22Rv1 (cell line): Measurements from ENCODE around the gene HSPB3.

ENCODE experiments used
- ZFX ChIP-seq: fragments of 450-650 bp; IDR thresholded peaks from 2 replicates; pipeline ENCODE4 v1.6.1; 2017; ENCODE audit warnings: antibody characterized with exemption, borderline replicate concordance
- TF ChIP-seq, protein P1 (sequence below): fragments of 450-650 bp; IDR thresholded peaks from 2 replicates; pipeline ENCODE4 v1.5.1; 2017; ENCODE audit warnings: mild to moderate bottlenecking

DNA sequence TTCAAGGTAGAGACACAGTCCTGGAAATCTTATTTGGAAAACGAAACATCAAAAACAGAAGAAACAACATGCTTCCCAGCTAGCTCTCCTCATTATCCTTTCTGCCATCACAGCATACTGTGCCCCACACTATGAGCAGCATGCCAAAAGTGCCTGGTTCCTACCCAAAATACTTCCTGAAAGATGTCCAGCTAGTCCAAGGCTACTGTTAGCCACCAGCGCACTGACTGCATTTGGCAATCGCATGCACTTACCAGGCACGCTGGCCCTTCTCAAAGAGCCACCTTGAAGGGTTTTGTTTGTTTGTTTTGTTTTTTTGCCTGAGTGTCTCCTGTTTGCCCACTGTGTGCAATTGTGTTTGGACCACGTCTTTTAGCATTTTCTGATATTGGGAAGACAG, 6.8 kb downstream of the HSPB3 start:
- TF ChIP-seq, protein P1, sequence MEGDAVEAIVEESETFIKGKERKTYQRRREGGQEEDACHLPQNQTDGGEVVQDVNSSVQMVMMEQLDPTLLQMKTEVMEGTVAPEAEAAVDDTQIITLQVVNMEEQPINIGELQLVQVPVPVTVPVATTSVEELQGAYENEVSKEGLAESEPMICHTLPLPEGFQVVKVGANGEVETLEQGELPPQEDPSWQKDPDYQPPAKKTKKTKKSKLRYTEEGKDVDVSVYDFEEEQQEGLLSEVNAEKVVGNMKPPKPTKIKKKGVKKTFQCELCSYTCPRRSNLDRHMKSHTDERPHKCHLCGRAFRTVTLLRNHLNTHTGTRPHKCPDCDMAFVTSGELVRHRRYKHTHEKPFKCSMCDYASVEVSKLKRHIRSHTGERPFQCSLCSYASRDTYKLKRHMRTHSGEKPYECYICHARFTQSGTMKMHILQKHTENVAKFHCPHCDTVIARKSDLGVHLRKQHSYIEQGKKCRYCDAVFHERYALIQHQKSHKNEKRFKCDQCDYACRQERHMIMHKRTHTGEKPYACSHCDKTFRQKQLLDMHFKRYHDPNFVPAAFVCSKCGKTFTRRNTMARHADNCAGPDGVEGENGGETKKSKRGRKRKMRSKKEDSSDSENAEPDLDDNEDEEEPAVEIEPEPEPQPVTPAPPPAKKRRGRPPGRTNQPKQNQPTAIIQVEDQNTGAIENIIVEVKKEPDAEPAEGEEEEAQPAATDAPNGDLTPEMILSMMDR, result no peak
- no peak for TF ChIP-seq ZFX
